HepG2 (cell line): ENCODE results near the gene MPIG6B. TPM values are rescaled to one million over a fixed set of nuclear protein-coding genes. Genes with fewer than 3 reads are reported as not detected.

ENCODE experiments used
- AHR ChIP-seq: IDR thresholded peaks from 2 replicates; pipeline ENCODE4 v1.6.1; 2018; ENCODE audit warnings: missing genetic modification reagents, missing compliant biosample characterization
- CBX5 ChIP-seq: sonication (generic); formaldehyde crosslinking; IDR thresholded peaks from 2 replicates; pipeline ENCODE4 v1.4.0; 2020; ENCODE audit warnings: missing genetic modification reagents, borderline replicate concordance
- EED ChIP-seq: sonication (generic); formaldehyde crosslinking; IDR thresholded peaks from 2 replicates; pipeline ENCODE4 v1.5.0; 2020; ENCODE audit warnings: mild to moderate bottlenecking, missing genetic modification reagents
- ELF1 ChIP-seq: sonication (generic); formaldehyde crosslinking; IDR thresholded peaks from 2 replicates; pipeline ENCODE4 v1.4.0; 2020; ENCODE audit warnings: missing genetic modification reagents
- ETV6 ChIP-seq: sonication (generic); formaldehyde crosslinking; conservative IDR thresholded peaks from 2 replicates; pipeline ENCODE4 v1.4.0; 2020; ENCODE audit warnings: missing genetic modification reagents
- FLYWCH1 ChIP-seq: sonication (generic); formaldehyde crosslinking; IDR thresholded peaks from 2 replicates; pipeline ENCODE4 v1.8.1; 2023; ENCODE audit warnings: mild to moderate bottlenecking, missing genetic modification reagents
- GTF3A ChIP-seq: sonication (generic); formaldehyde crosslinking; conservative IDR thresholded peaks from 2 replicates; pipeline ENCODE4 v1.4.0; 2020; ENCODE audit warnings: mild to moderate bottlenecking, missing genetic modification reagents
- HNF4G ChIP-seq, 2 experiments: sonication (generic) in 1 of 2; formaldehyde crosslinking in 1 of 2; IDR thresholded peaks; 2 replicates each; pipeline versions ENCODE4 v1.4.0 to v1.6.1; 2011 to 2020; ENCODE audit warnings: borderline replicate concordance in 2 of 2, low read depth in 2 of 2, mild to moderate bottlenecking in 2 of 2, low read length in 1 of 2, missing genetic modification reagents in 1 of 2, moderate library complexity in 1 of 2
- IKZF1 ChIP-seq: fragments of 450-650 bp; IDR thresholded peaks from 2 replicates; pipeline ENCODE4 v1.7.1; 2016
- JUND ChIP-seq: sonication (generic); formaldehyde crosslinking; IDR thresholded peaks from 2 replicates; pipeline ENCODE4 v1.8.0; 2022; ENCODE audit warnings: mild to moderate bottlenecking, missing genetic modification reagents
- KAT2B ChIP-seq: fragments of 150-350 bp; IDR thresholded peaks from 2 replicates; pipeline ENCODE4 v1.6.1; 2014; ENCODE audit warnings: low read depth, low read length, borderline replicate concordance
- KMT2B ChIP-seq: IDR thresholded peaks from 2 replicates; pipeline ENCODE4 v1.6.1; 2016; ENCODE audit warnings: missing genetic modification reagents, missing compliant biosample characterization
- PHF5A ChIP-seq: IDR thresholded peaks from one replicate; pipeline ENCODE4 v1.6.1; 2018; ENCODE audit warnings: low read depth, missing genetic modification reagents; ENCODE audit not compliant: unreplicated experiment
- SRSF4 ChIP-seq: fragments of 200-400 bp; formaldehyde crosslinking; IDR thresholded peaks from one replicate; pipeline ENCODE4 v1.6.1; 2018; ENCODE audit warnings: mild to moderate bottlenecking, low read depth, low read length, moderate library complexity; ENCODE audit not compliant: poor library complexity, severe bottlenecking
- ZMYM3 ChIP-seq: sonication (generic); formaldehyde crosslinking; IDR thresholded peaks from 2 replicates; pipeline ENCODE4 v1.5.1; 2020; ENCODE audit warnings: mild to moderate bottlenecking, missing genetic modification reagents
- ZNF510 ChIP-seq: sonication (generic); formaldehyde crosslinking; IDR thresholded peaks from 2 replicates; pipeline ENCODE4 v1.4.0; 2020; ENCODE audit warnings: low read depth, mild to moderate bottlenecking, missing genetic modification reagents
- ZNF549 ChIP-seq: sonication (generic); formaldehyde crosslinking; IDR thresholded peaks from 2 replicates; pipeline ENCODE4 v1.5.0; 2020; ENCODE audit warnings: missing genetic modification reagents
- ZNF569 ChIP-seq: sonication (generic); formaldehyde crosslinking; IDR thresholded peaks from 2 replicates; pipeline ENCODE4 v1.5.0; 2020; ENCODE audit warnings: mild to moderate bottlenecking, missing genetic modification reagents, moderate library complexity, borderline replicate concordance
- ZNF572 ChIP-seq: sonication (generic); formaldehyde crosslinking; IDR thresholded peaks from 2 replicates; pipeline ENCODE4 v1.5.1; 2020; ENCODE audit warnings: mild to moderate bottlenecking, missing genetic modification reagents
- ZNF607 ChIP-seq: sonication (generic); formaldehyde crosslinking; IDR thresholded peaks from 2 replicates; pipeline ENCODE4 v1.5.1; 2020; ENCODE audit warnings: missing genetic modification reagents, mild to moderate bottlenecking, borderline replicate concordance
- polyA plus RNA-seq, 8 experiments: library from polyadenylated mRNA; depleted of rRNA in 3 of 8; stranded (reverse) in 7 of 8; unstranded in 1 of 8; fragments of >200 nt; fragmentation: Illumina TruSeq in 4 of 8; extraction: Trizol in 4 of 8; gene quantifications; 2 replicates each; pipeline versions ENCODE4 v1.2.1 to v1.2.3, GENCODE V29; 2011 to 2016; ENCODE audit warnings: low read depth in 4 of 8, missing spikeins in 1 of 8, mixed read lengths in 1 of 8; ENCODE audit not compliant: insufficient read depth in 1 of 8
- total RNA-seq, 5 experiments: library from RNA; depleted of rRNA; stranded (reverse); fragments of >200 nt; fragmentation: Illumina TruSeq; extraction: Trizol; gene quantifications; 2 replicates each; pipeline ENCODE4 v1.2.3, GENCODE V29; 2016; ENCODE audit warnings: low read depth in 1 of 5
- TF ChIP-seq, protein P1 (sequence below), 2 experiments: sonication (generic) in 1 of 2; formaldehyde crosslinking in 1 of 2; IDR thresholded peaks; 2 replicates each; pipeline versions ENCODE4 v1.4.0 to v1.6.1; 2016 to 2020; ENCODE audit warnings: borderline replicate concordance in 1 of 2, low read depth in 1 of 2, mild to moderate bottlenecking in 1 of 2, missing genetic modification reagents in 1 of 2
- TF ChIP-seq, protein P2 (sequence below), 2 experiments: sonication (generic) in 1 of 2; formaldehyde crosslinking in 1 of 2; IDR thresholded peaks; 2 replicates each; pipeline versions ENCODE4 v1.5.1 to v1.6.1; 2011 to 2020; ENCODE audit warnings: borderline replicate concordance in 1 of 2, low read depth in 1 of 2, low read length in 1 of 2, mild to moderate bottlenecking in 1 of 2, missing genetic modification reagents in 1 of 2, moderate library complexity in 1 of 2

The MPIG6B gene
- total and polyA plus RNA-seq, 2 of the 13 experiments (the other 11 are each of a cell fraction or from before 2014, with no cell fraction given): not detected

- TF ChIP-seq EED (CRISPR knock-in tag) (peak; percentile 53), JUND (peak; percentile 53; the same call in 1 of the 2 replicates), ZNF510 (CRISPR knock-in tag) (peak; percentile 39; the same call in 1 of the 2 replicates), PHF5A (CRISPR knock-in tag) (peak; percentile 69), ZNF572 (CRISPR knock-in tag) (no peak; the same call in 1 of the 2 replicates), ZNF569 (CRISPR knock-in tag) (no peak), SRSF4 (no peak), CBX5 (CRISPR knock-in tag) (peak; percentile 73; the same call in 1 of the 2 replicates), ZNF607 (peak; percentile 88), ZNF549 (CRISPR knock-in tag) (no peak), FLYWCH1 (CRISPR knock-in tag) (no peak), KAT2B (no peak), ZMYM3 (CRISPR knock-in tag) (peak; percentile 75), ELF1 (CRISPR knock-in tag) (peak; percentile 92), HNF4G (IDR thresholded peaks at IDR 0.05; ENCODE audit: borderline replicate concordance, low read depth, low read length) (peak; percentile 63; the same call in 1 of the 2 replicates), HNF4G (CRISPR knock-in tag; IDR thresholded peaks at IDR 0.05; ENCODE audit: borderline replicate concordance, low read depth) (0 out of 2 replicates have a peak, but pooled peaks have one; percentile 35), IKZF1 (no peak), AHR (CRISPR knock-in tag) (peak; percentile 18; the same call in 1 of the 2 replicates), KMT2B (CRISPR knock-in tag) (peak; percentile 84), ETV6 (CRISPR knock-in tag) (peak; percentile 76; the same call in 1 of the 2 replicates), GTF3A (CRISPR knock-in tag) (no peak)
- TF ChIP-seq, protein P1, sequence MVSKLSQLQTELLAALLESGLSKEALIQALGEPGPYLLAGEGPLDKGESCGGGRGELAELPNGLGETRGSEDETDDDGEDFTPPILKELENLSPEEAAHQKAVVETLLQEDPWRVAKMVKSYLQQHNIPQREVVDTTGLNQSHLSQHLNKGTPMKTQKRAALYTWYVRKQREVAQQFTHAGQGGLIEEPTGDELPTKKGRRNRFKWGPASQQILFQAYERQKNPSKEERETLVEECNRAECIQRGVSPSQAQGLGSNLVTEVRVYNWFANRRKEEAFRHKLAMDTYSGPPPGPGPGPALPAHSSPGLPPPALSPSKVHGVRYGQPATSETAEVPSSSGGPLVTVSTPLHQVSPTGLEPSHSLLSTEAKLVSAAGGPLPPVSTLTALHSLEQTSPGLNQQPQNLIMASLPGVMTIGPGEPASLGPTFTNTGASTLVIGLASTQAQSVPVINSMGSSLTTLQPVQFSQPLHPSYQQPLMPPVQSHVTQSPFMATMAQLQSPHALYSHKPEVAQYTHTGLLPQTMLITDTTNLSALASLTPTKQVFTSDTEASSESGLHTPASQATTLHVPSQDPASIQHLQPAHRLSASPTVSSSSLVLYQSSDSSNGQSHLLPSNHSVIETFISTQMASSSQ (IDR thresholded peaks at IDR 0.05; ENCODE audit: low read depth): no peak; the same call in 1 of the 2 replicates
- TF ChIP-seq, protein P1 (CRISPR knock-in tag; IDR thresholded peaks at IDR 0.05; ENCODE audit: borderline replicate concordance): peak; percentile 75; the same call in 1 of the 2 replicates
- TF ChIP-seq, protein P2, sequence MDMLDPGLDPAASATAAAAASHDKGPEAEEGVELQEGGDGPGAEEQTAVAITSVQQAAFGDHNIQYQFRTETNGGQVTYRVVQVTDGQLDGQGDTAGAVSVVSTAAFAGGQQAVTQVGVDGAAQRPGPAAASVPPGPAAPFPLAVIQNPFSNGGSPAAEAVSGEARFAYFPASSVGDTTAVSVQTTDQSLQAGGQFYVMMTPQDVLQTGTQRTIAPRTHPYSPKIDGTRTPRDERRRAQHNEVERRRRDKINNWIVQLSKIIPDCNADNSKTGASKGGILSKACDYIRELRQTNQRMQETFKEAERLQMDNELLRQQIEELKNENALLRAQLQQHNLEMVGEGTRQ (IDR thresholded peaks at IDR 0.05; ENCODE audit: low read depth, low read length): no peak
- TF ChIP-seq, protein P2 (CRISPR knock-in tag; IDR thresholded peaks at IDR 0.05; ENCODE audit: borderline replicate concordance): no peak
These were observed 20.1 kb upstream of the MPIG6B start, which contains the start of gene ABHD16A (continued) for GRCh38 chr6:31702819-31703716.
